Activated T-helper 1 cell treated with anti-CD3 and anti-CD28 coated beads, Interleukin-12 subunit alpha, Interleukin-12 subunit beta, Interleukin-2, Interleukin-4 antibody, amounts not matched to agents 30 ng/mL and 10 ng/mL and 1 ng/mL, durations not matched to agents 14 hours and 24 hours and 36 hours (primary cell): Measurements from ENCODE around the gene PKD1. TPM values are rescaled to one million over a fixed set of nuclear protein-coding genes. Genes with fewer than 3 reads are reported as not detected.

Experiments
- DNase-seq: peaks from one replicate; pipeline ENCODE4 v3.0.0; 2021; ENCODE audit warnings: low spot score
- H3K27ac Mint-ChIP-seq: one replicate; pipeline ENCODE4 v1.8.0; 2021; ENCODE audit warnings: mild to moderate bottlenecking, mixed read lengths
- H3K27me3 Mint-ChIP-seq: one replicate; pipeline ENCODE4 v1.8.0; 2022; ENCODE audit warnings: mild to moderate bottlenecking, moderate library complexity, mixed read lengths; ENCODE audit not compliant: insufficient read depth
- H3K36me3 Mint-ChIP-seq: one replicate; pipeline ENCODE4 v1.8.0; 2021; ENCODE audit warnings: low read depth, mixed read lengths
- H3K4me1 Mint-ChIP-seq: one replicate; pipeline ENCODE4 v1.8.0; 2021; ENCODE audit warnings: low read depth, mixed read lengths
- H3K4me3 Mint-ChIP-seq: one replicate; pipeline ENCODE4 v1.8.0; 2021; ENCODE audit warnings: mild to moderate bottlenecking, moderate library complexity, mixed read lengths
- H3K9me3 Mint-ChIP-seq: one replicate; pipeline ENCODE4 v1.8.0; 2021; ENCODE audit warnings: mixed read lengths
- intact Hi-C: fragments of 100-400 bp; cut with micrococcal nuclease; formaldehyde crosslinking; loops from one replicate; pipeline ENCODE4 v1.15.1; 2024
- total RNA-seq: library from RNA; stranded (reverse); gene quantifications from 2 replicates; pipeline ENCODE4 v1.2.3, GENCODE V29; 2022

PKD1 gene
- total RNA-seq, 1 donor from 2014 or later: 92.5 TPM

DNA sequence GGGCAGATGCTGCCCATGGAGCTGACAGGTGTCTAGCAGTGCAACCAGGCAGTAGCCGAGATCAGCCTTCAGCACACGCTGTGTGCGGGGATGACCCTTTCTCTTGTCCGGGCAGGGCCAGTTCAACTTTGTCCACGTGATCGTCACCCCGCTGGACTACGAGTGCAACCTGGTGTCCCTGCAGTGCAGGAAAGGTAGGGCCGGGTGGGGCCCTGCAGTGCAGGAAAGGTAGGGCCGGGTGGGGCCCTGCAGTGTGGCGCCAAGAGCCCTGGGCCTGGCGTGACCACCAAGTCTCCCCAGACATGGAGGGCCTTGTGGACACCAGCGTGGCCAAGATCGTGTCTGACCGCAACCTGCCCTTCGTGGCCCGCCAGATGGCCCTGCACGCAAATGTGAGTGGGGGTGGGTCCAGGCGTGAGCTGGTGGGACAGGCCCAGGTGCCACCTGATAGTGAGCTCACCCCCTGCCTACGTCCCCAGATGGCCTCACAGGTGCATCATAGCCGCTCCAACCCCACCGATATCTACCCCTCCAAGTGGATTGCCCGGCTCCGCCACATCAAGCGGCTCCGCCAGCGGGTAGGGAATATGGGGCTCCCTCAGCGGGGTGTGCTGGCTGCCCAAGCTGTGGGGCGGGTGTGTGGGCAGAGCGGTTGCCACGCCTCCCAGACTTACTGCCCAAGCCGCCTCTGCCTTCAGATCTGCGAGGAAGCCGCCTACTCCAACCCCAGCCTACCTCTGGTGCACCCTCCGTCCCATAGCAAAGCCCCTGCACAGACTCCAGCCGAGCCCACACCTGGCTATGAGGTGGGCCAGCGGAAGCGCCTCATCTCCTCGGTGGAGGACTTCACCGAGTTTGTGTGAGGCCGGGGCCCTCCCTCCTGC lies 47.7 kb downstream of the PKD1 start:
- H3K27ac Mint-ChIP-seq: no peak overlapping the region
- no peaks in the 10 kb centered on the region for H3K4me1 Mint-ChIP-seq
- H3K36me3 Mint-ChIP-seq: peaks cover 4% of the 10 kb centered on the region
- no peaks in the 10 kb centered on the region for H3K9me3 Mint-ChIP-seq
- no peak overlapping the region for H3K4me3 Mint-ChIP-seq
- DNase-seq: no peak
- no peaks in the 10 kb centered on the region for H3K27me3 Mint-ChIP-seq
- intact Hi-C loops: no loop called here

DNA sequence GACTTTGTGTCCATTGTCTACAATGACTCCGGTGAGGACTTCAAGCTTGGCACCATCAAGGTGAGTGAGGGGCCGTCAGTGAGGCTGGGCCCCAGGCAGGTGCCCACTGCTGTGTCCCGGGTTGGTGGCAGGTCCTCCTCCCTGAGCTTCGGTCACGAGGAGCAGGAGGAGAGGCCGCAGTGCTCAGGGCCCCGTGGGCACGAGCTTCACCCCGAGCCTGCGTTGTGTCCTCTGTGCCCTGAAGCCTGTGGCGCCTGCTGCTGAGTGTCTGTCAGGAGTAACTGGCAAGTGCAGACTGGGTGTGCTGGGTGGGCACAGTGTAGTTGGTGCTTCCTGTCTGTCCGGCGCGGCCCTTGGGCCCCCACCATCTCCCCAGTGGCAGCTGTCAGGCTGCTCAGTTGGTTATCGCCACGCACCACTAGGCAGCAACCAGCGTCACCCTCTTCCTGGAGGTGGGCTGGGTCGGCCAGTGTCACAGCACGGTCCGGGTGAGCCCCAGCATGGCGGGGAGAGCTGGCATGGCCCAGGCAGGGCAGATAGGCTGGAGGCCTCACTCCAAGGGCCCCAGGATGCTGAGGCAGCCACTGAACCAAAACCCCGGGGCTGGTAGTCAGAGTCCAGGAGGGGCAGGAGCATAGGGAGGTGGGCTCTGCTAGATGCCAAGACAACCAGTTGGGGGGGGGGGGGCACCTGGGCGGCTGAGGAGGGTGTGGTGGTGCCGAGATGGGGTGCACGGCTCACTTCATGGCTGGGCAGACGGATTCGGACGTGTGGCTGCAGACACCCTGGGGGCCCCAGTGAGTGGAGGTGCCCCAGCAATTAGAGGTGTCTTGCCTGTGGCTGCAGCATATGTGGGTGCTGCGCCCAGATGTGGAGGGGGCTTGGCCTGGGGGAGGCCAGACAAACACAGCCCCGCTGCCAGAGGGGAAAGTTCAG lies 48.6 kb downstream of the PKD1 start:
- no peak overlapping the region for H3K4me3 Mint-ChIP-seq
- no peaks in the 10 kb centered on the region for H3K4me1 Mint-ChIP-seq
- no peaks in the 10 kb centered on the region for H3K9me3 Mint-ChIP-seq
- no peaks in the 10 kb centered on the region for H3K27me3 Mint-ChIP-seq
- no peak for DNase-seq
- peaks cover 2% of the 10 kb centered on the region for H3K36me3 Mint-ChIP-seq
- intact Hi-C loops: no loop called here
- no peak overlapping the region for H3K27ac Mint-ChIP-seq

DNA sequence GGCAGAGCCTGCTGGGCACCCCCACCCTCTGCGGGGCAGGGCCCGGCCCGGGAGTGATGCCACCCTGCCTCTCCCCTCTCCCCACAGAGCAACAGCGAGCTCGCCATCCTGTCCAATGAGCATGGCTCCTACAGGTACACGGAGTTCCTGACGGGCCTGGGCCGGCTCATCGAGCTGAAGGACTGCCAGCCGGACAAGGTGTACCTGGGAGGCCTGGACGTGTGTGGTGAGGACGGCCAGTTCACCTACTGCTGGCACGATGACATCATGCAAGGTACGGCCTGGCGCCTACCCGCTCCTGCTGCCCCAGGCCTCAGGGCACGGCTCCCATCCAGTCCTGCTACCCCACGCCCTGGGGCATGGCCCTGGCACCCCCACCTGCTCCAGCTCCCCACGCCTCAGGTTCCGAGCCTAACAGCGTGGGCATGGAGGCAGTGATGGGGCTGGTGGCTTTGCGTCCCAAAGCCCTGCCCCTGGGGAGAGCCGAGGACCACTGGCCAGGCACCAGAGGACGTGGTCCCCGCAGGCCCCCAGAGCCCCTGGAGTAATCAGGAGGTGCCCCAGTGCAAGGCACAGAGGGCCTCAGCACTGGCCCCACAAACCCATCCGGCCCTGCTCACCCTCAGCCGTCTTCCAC lies 49.5 kb downstream of the PKD1 start:
- no peaks in the 10 kb centered on the region for H3K27me3 Mint-ChIP-seq
- intact Hi-C loops: no loop called here
- DNase-seq: no peak
- peaks cover 2% of the 10 kb centered on the region for H3K36me3 Mint-ChIP-seq
- H3K9me3 Mint-ChIP-seq: no peaks in the 10 kb centered on the region
- H3K27ac Mint-ChIP-seq: no peak overlapping the region
- no peaks in the 10 kb centered on the region for H3K4me1 Mint-ChIP-seq
- H3K4me3 Mint-ChIP-seq: no peak overlapping the region

GRCh38 chr16:2085669-2086068 lies 50.0 kb downstream of the PKD1 start:
- intact Hi-C loops: no loop called here
- Mint-ChIP-seq H3K4me3 (no peak overlapping the region), H3K27me3 (no peaks in the 10 kb centered on the region), H3K27ac (no peak overlapping the region), H3K36me3 (peaks cover 2% of the 10 kb centered on the region), H3K4me1 (no peaks in the 10 kb centered on the region), H3K9me3 (no peaks in the 10 kb centered on the region)
- DNase-seq: no peak

DNA sequence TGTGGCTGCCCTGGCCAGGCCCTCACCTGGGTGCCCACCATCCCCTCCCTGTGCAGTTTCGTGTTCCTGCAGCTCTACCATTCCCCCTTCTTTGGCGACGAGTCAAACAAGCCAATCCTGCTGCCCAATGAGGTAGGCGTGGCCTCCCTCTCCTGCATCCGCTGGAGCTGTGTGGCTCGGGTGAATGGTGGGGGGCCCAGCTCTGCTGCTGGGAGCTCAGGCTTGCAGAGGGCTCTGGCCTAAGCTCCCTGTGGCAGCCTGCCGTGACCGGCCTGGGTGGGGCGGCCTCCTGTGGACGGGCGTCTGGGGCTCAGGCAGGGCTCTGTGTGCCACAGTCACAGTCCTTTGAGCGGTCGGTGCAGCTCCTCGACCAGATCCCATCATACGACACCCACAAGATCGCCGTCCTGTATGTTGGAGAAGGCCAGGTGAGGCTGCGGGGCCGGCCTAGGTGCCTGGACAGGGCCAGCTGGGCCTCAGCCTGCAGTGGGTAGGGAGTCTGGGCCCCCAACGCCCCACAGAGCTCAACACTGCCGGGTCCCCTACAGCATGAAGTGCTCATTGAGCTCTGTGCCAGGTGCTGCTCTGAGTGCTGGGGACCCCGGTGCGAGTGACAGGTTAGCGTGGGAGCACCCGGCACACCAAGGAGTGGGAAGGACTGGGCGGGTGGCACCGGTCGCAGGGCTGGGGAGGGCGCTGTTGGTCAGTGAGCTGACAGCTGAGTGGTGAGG lies 50.6 kb downstream of the PKD1 start:
- Mint-ChIP-seq H3K4me1 (no peaks in the 10 kb centered on the region), H3K27ac (no peak overlapping the region), H3K4me3 (no peak overlapping the region), H3K36me3 (peaks cover 2% of the 10 kb centered on the region), H3K9me3 (no peaks in the 10 kb centered on the region), H3K27me3 (no peaks in the 10 kb centered on the region)
- intact Hi-C loops: no loop called here
- DNase-seq: no peak

DNA sequence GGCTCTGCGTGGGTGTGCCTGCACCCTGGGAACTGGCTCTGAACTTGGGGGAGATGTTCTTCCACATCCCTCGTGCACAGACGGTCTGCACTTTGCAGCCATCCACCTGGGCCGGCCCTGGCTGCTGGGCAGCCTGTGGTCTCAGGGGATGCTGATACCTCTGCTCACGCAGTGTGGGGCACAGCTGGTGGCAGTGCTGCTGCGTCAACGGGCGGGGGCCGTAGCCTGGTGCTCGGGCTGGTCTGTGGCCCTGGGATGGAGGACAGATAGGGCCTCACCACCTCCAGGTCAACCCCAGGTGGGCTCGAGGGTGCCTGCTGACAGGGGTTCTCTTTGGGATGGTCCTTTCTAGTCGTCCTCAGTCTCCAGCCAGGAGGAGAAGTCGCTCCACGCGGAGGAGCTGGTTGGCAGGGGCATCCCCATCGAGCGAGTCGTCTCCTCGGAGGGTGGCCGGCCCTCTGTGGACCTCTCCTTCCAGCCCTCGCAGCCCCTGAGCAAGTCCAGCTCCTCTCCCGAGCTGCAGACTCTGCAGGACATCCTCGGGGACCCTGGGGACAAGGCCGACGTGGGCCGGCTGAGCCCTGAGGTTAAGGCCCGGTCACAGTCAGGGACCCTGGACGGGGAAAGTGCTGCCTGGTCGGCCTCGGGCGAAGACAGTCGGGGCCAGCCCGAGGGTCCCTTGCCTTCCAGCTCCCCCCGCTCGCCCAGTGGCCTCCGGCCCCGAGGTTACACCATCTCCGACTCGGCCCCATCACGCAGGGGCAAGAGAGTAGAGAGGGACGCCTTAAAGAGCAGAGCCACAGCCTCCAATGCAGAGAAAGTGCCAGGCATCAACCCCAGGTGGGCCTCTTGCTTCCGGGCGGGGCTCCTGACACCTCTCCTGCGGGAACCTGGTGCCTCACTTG lies 51.6 kb downstream of the PKD1 start:
- intact Hi-C loops: no loop called here
- Mint-ChIP-seq H3K27me3 (no peaks in the 10 kb centered on the region), H3K27ac (no peak overlapping the region), H3K4me3 (no peak overlapping the region), H3K9me3 (no peaks in the 10 kb centered on the region), H3K4me1 (no peaks in the 10 kb centered on the region), H3K36me3 (peaks cover 1% of the 10 kb centered on the region)
- no peak for DNase-seq

DNA sequence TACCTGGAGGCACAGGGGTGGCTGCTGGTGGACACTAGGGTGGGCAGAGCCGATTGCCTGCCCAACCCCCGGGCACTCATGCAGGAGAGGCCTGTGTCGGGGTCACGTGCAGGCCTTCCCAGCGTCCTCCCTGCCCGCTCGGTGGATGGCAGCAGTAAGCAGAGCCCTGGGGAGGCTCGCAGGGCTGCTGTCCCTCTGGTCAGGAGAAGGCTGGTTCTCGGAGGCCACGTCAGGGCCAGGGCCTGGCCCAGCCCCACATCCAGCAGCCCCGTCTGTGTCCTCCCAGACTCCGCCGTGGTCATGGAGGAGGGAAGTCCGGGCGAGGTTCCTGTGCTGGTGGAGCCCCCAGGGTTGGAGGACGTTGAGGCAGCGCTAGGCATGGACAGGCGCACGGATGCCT lies 52.3 kb downstream of the PKD1 start:
- H3K4me3 Mint-ChIP-seq: no peak overlapping the region
- intact Hi-C loops: no loop called here
- no peaks in the 10 kb centered on the region for H3K9me3 Mint-ChIP-seq
- H3K27me3 Mint-ChIP-seq: no peaks in the 10 kb centered on the region
- no peaks in the 10 kb centered on the region for H3K4me1 Mint-ChIP-seq
- DNase-seq: no peak
- no peak overlapping the region for H3K27ac Mint-ChIP-seq
- no peaks in the 10 kb centered on the region for H3K36me3 Mint-ChIP-seq

- no peak for DNase-seq
- Mint-ChIP-seq H3K36me3 (no peaks in the 10 kb centered on the region), H3K4me3 (no peak overlapping the region), H3K9me3 (no peaks in the 10 kb centered on the region), H3K27me3 (no peaks in the 10 kb centered on the region), H3K4me1 (no peaks in the 10 kb centered on the region), H3K27ac (no peak overlapping the region)
- intact Hi-C loops: no loop called here
These were observed 52.7 kb downstream of the PKD1 start for GRCh38 chr16:2082983-2083364.

DNA sequence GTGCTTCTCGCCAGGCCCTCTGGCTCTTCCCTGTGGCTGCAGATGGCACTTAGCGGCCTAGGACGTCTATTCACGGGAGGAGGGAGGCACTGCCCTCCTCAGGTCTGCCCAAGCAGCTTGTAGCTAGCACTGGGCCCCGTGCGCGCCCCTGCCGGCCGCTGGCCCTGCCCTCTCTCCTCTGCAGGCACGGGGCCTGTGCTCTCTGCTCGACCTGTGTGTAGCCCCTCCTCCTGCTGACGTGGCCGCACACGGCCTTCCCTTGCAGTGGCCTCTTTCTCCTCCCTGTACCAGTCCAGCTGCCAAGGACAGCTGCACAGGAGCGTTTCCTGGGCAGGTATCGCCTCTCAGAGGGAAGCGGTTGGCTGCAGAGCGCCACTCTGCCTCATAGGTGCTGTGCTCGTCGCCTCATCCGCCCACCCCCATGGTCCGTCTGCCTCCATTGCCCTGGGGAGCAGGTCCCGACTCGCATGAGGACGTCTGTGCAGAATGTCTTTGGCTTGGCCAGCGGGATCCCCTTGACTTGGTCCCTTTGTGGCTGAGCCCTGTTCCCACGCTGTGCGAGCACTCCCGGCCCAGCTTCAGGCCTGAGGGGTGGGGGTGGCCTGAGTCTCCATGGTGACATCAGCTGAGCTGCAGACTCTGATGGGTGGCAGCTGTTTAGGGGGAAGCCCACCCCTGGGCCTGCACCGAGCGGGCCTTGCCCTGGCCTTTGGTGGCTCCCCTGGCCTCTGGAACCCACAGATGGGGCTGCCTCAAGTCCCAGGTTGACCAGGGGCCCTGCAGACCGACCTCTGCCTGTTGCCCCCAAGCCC lies 53.3 kb downstream of the PKD1 start:
- H3K27ac Mint-ChIP-seq: no peak overlapping the region
- no peaks in the 10 kb centered on the region for H3K4me1 Mint-ChIP-seq
- no peak for DNase-seq
- no peak overlapping the region for H3K4me3 Mint-ChIP-seq
- no peaks in the 10 kb centered on the region for H3K27me3 Mint-ChIP-seq
- H3K9me3 Mint-ChIP-seq: no peaks in the 10 kb centered on the region
- intact Hi-C loops: no loop called here
- H3K36me3 Mint-ChIP-seq: peaks cover under 1% of the 10 kb centered on the region

DNA sequence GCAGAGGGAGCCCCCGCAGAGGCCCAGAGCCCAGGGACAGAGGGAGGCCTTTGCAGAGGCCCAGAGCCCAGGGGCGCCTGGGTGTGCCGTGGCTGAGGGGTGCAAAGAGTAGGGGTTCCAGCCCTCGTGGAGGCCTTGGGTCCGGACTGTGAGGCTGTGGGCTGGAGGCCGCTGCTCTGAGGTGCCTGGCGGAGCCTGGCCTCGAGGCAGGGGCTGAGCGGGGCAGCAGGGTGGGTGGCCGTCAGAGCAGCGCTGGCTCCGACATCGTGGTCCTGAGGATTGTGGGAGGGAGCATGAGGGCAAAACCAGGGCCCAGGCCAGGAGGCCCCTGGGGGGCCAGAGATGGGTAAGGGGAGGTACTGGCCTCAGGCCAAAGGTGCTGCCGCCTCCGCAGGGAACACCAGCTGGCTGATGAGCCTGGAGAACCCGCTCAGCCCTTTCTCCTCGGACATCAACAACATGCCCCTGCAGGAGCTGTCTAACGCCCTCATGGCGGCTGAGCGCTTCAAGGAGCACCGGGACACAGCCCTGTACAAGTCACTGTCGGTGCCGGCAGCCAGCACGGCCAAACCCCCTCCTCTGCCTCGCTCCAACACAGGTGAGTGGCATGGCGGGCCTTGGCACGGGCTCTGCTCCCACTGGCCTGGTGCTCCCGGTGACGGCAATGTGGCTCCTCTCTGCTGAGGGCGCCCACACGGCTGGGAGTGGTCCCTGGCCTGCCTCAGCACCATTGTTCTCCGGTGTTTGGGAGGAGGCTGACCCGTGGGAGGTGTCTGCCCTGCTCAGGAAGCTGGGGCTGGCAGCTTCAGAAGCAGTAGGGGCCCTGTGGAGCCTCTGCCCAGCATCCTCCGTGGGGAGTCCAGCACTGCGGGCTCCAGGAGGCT lies 54.3 kb downstream of the PKD1 start:
- Mint-ChIP-seq H3K27me3 (no peaks in the 10 kb centered on the region), H3K4me3 (no peak overlapping the region), H3K27ac (no peak overlapping the region), H3K4me1 (no peaks in the 10 kb centered on the region), H3K9me3 (no peaks in the 10 kb centered on the region), H3K36me3 (peaks cover 2% of the 10 kb centered on the region)
- intact Hi-C loops: no loop called here
- DNase-seq: no peak
